Lung (tissue), 12 donors: Measurements from ENCODE around the gene DGKD. TPM values are rescaled to one million over a fixed set of nuclear protein-coding genes. Genes with fewer than 3 reads are reported as not detected.
A peak's percentile ranks its signal among the peaks of the same experiment; 100 is the strongest.

Experiments
- ATAC-seq: fragments of 200-7000 bp; cut with Tn5 transposase; one replicate; pipeline ENCODE4 v1.9.1; 2020; ENCODE audit warnings: moderate number of reproducible peaks; ENCODE audit not compliant: insufficient read depth, low FRiP score
- DNase-seq, 3 donors: peaks; one replicate each; pipeline ENCODE4 v3.0.0-alpha.2; 2013 to 2017
- H3K27ac ChIP-seq, 2 donors: one replicate each; pipeline ENCODE4 v1.5.1; 2013; ENCODE audit warnings: mild to moderate bottlenecking in 2 of 2, moderate library complexity in 2 of 2, control low read depth in 1 of 2, inconsistent platforms in 1 of 2, low read depth in 1 of 2, low read length in 1 of 2
- H3K27me3 ChIP-seq, 3 donors: one replicate each; pipeline ENCODE4 v1.5.1; 2013; ENCODE audit warnings: low read length in 2 of 3; ENCODE audit not compliant: control insufficient read depth in 3 of 3, insufficient read depth in 3 of 3
- H3K36me3 ChIP-seq, 4 donors: one replicate each; pipeline ENCODE4 v1.5.1; 2013; ENCODE audit warnings: low read length in 4 of 4, mild to moderate bottlenecking in 1 of 4, moderate library complexity in 1 of 4; ENCODE audit not compliant: control insufficient read depth in 4 of 4, insufficient read depth in 4 of 4
- H3K4me1 ChIP-seq, 5 donors: one replicate each; pipeline ENCODE4 v1.5.1; 2013; ENCODE audit warnings: low read length in 5 of 5, mild to moderate bottlenecking in 2 of 5, moderate library complexity in 1 of 5; ENCODE audit not compliant: control insufficient read depth in 5 of 5, insufficient read depth in 5 of 5
- H3K4me3 ChIP-seq: one replicate; pipeline ENCODE4 v1.5.1; 2013; ENCODE audit warnings: mild to moderate bottlenecking, control low read depth, moderate library complexity
- H3K9ac ChIP-seq, 2 donors: one replicate each; pipeline ENCODE4 v1.5.1; 2013; ENCODE audit warnings: low read length in 2 of 2, control low read depth in 1 of 2; ENCODE audit not compliant: insufficient read depth in 1 of 2
- H3K9me3 ChIP-seq, 4 donors: one replicate each; pipeline ENCODE4 v1.5.1; 2013; ENCODE audit warnings: low read length in 3 of 4, mild to moderate bottlenecking in 1 of 4, moderate library complexity in 1 of 4; ENCODE audit not compliant: control insufficient read depth in 4 of 4, insufficient read depth in 3 of 4
- WGBS, 2 donors: extraction: QIAGEN DNeasy Blood & Tissue Kit; methylation state at CpG; one replicate each; pipeline ENCODE4 v1.1.7; 2013; 5-methylcytosine and 5-hydroxymethylcytosine counted together
- polyA plus RNA-seq, 2 donors: library from polyadenylated mRNA; stranded (reverse); fragments of 200-250 nt; gene quantifications; one replicate each; pipeline ENCODE4 v1.2.1, GENCODE V29; 2013
- total RNA-seq, 2 donors: library from RNA; depleted of rRNA in 1 of 2; stranded (reverse); fragments of >200 nt in 1 of 2; gene quantifications; one replicate each; pipeline ENCODE4 v1.2.1, GENCODE V29; 2014 to 2021
- TF ChIP-seq, protein P1 (sequence below): IDR thresholded peaks from 2 replicates; pipeline ENCODE4 v1.5.1; 2012; ENCODE audit warnings: mild to moderate bottlenecking; ENCODE audit errors: control extremely low read depth, extremely low read depth
- donor health status: control.
- donor health status: control.
- donor health status: Bipolar disorder and iron deficiency.
- donor health status: healthy.
- donor health status: DM: yes; HTN: yes; CAD: no.

Gene DGKD
- total and polyA plus RNA-seq, 4 donors: 30.3 to 77.4 (median 44.0) TPM

GRCh38 chr2:233325256-233325655, 29.0 kb upstream of the DGKD start:
- ATAC-seq (no peak), DNase-seq (peak; percentile 42 to 78 (median 52))
- H3K36me3 ChIP-seq: no peaks in the 10 kb centered on the region
- H3K9ac ChIP-seq: no peak overlapping the region
- H3K9me3 ChIP-seq: no peaks in the 10 kb centered on the region
- H3K4me1 ChIP-seq: peaks cover 0 to 8% (median 3%) of the 10 kb centered on the region in 5 donors
- TF ChIP-seq, protein P1, sequence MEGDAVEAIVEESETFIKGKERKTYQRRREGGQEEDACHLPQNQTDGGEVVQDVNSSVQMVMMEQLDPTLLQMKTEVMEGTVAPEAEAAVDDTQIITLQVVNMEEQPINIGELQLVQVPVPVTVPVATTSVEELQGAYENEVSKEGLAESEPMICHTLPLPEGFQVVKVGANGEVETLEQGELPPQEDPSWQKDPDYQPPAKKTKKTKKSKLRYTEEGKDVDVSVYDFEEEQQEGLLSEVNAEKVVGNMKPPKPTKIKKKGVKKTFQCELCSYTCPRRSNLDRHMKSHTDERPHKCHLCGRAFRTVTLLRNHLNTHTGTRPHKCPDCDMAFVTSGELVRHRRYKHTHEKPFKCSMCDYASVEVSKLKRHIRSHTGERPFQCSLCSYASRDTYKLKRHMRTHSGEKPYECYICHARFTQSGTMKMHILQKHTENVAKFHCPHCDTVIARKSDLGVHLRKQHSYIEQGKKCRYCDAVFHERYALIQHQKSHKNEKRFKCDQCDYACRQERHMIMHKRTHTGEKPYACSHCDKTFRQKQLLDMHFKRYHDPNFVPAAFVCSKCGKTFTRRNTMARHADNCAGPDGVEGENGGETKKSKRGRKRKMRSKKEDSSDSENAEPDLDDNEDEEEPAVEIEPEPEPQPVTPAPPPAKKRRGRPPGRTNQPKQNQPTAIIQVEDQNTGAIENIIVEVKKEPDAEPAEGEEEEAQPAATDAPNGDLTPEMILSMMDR: no peak
- H3K4me3 ChIP-seq: no peak overlapping the region
- H3K27me3 ChIP-seq: no peaks in the 10 kb centered on the region
- 64 to 80% methylated on average over 4 of the region's 4 CpGs for WGBS, 2 donors
- no peak overlapping the region for H3K27ac ChIP-seq

GRCh38 chr2:233325814-233326213, 28.5 kb upstream of the DGKD start:
- 71 to 80% methylated on average over 10 of the region's 10 CpGs for WGBS, 2 donors
- Histone ChIP-seq H3K4me1 (peaks cover 0 to 8% (median 3%) of the 10 kb centered on the region in 5 donors), H3K27me3 (no peaks in the 10 kb centered on the region), H3K27ac (no peak overlapping the region), H3K36me3 (no peaks in the 10 kb centered on the region), H3K4me3 (no peak overlapping the region), H3K9ac (no peak overlapping the region), H3K9me3 (no peaks in the 10 kb centered on the region)
- DNase-seq: no peak
- ATAC-seq: no peak
- TF ChIP-seq, protein P1: no peak

- Histone ChIP-seq H3K27me3 (no peaks in the 10 kb centered on the region), H3K4me3 (no peak overlapping the region), H3K4me1 (peaks cover 0 to 8% (median 3%) of the 10 kb centered on the region in 5 donors), H3K9ac (no peak overlapping the region), H3K27ac (no peak overlapping the region), H3K36me3 (no peaks in the 10 kb centered on the region), H3K9me3 (no peaks in the 10 kb centered on the region)
- ATAC-seq: no peak
- no peak for DNase-seq
- WGBS, 2 donors: 90 to 92% methylated on average over 8 of the region's 8 CpGs
- TF ChIP-seq, protein P1: no peak
Observed at GRCh38 chr2:233326500-233326899, 27.8 kb upstream of the DGKD start.

GRCh38 chr2:233328922-233329321, 25.4 kb upstream of the DGKD start:
- Histone ChIP-seq H3K9ac (no peak overlapping the region), H3K4me3 (no peak overlapping the region), H3K27me3 (no peaks in the 10 kb centered on the region), H3K9me3 (no peaks in the 10 kb centered on the region), H3K4me1 (peaks cover 0 to 8% (median 3%) of the 10 kb centered on the region in 5 donors), H3K27ac (no peak overlapping the region), H3K36me3 (no peaks in the 10 kb centered on the region)
- DNase-seq (no peak), ATAC-seq (no peak)
- TF ChIP-seq, protein P1: no peak
- WGBS, 2 donors: 75 to 87% methylated on average over 4 of the region's 4 CpGs
